H9 (cell line): ENCODE measurements around the gene SORCS2. TPM values are rescaled to one million over a fixed set of nuclear protein-coding genes. Genes with fewer than 3 reads are reported as not detected.
A peak's percentile ranks its signal among the peaks of the same experiment; 100 is the strongest.

Experiments used
- DNase-seq: peaks from one replicate; pipeline ENCODE4 v3.0.0-alpha.2; 2017
- H2AFZ ChIP-seq: one replicate; pipeline ENCODE4 v1.6.1; 2013; ENCODE audit warnings: mild to moderate bottlenecking, low read length, control low read depth, moderate library complexity
- H2AK5ac ChIP-seq: 2 replicates; pipeline ENCODE4 v1.6.1; 2013; ENCODE audit warnings: low read length, control low read depth, mixed read lengths; ENCODE audit not compliant: insufficient read length
- H2BK120ac ChIP-seq: one replicate; pipeline ENCODE4 v1.6.1; 2013; ENCODE audit warnings: low read depth, mild to moderate bottlenecking, low read length, control low read depth, inconsistent platforms; ENCODE audit not compliant: poor library complexity, severe bottlenecking
- H2BK12ac ChIP-seq: 2 replicates; pipeline ENCODE4 v1.6.1; 2013; ENCODE audit warnings: low read length, control low read depth, mixed read lengths, low read depth; ENCODE audit not compliant: insufficient read length
- H2BK15ac ChIP-seq: 2 replicates; pipeline ENCODE4 v1.6.1; 2013; ENCODE audit warnings: low read depth, low read length, control low read depth
- H2BK20ac ChIP-seq: one replicate; pipeline ENCODE4 v1.6.1; 2013; ENCODE audit warnings: low read depth, mild to moderate bottlenecking, low read length, control low read depth, inconsistent platforms; ENCODE audit not compliant: poor library complexity, severe bottlenecking
- H2BK5ac ChIP-seq: 2 replicates; pipeline ENCODE4 v1.6.1; 2013; ENCODE audit warnings: low read length, control low read depth, mixed read lengths; ENCODE audit not compliant: insufficient read length
- H3K14ac ChIP-seq: 2 replicates; pipeline ENCODE4 v1.6.1; 2013; ENCODE audit warnings: low read length, control low read depth; ENCODE audit not compliant: insufficient read depth
- H3K18ac ChIP-seq: 2 replicates; pipeline ENCODE4 v1.6.1; 2013; ENCODE audit warnings: low read depth, mild to moderate bottlenecking, mixed read lengths, low read length, control low read depth; ENCODE audit not compliant: insufficient read length
- H3K23ac ChIP-seq: 2 replicates; pipeline ENCODE4 v1.6.1; 2013; ENCODE audit warnings: low read length, control low read depth, mixed read lengths, low read depth; ENCODE audit not compliant: insufficient read length
- H3K23me2 ChIP-seq: 2 replicates; pipeline ENCODE4 v1.6.1; 2013; ENCODE audit warnings: low read depth, mild to moderate bottlenecking, mixed read lengths, low read length, control low read depth; ENCODE audit not compliant: insufficient read length, poor library complexity, severe bottlenecking
- H3K27ac ChIP-seq: 2 replicates; pipeline ENCODE4 v1.5.1; 2013; ENCODE audit warnings: low read length, control low read depth, mixed read lengths, low read depth; ENCODE audit not compliant: insufficient read length
- H3K27me3 ChIP-seq: 2 replicates; pipeline ENCODE4 v1.6.1; 2013; ENCODE audit warnings: low read length, control low read depth, inconsistent platforms; ENCODE audit not compliant: insufficient read depth
- H3K4ac ChIP-seq: 2 replicates; pipeline ENCODE4 v1.6.1; 2013; ENCODE audit warnings: low read depth, mild to moderate bottlenecking, control low read depth, inconsistent platforms, low read length, moderate library complexity
- H3K4me1 ChIP-seq: 2 replicates; pipeline ENCODE4 v1.6.1; 2013; ENCODE audit warnings: low read length, control low read depth, inconsistent platforms; ENCODE audit not compliant: insufficient read depth
- H3K4me2 ChIP-seq: 2 replicates; pipeline ENCODE4 v1.6.1; 2013; ENCODE audit warnings: low read length, control low read depth, mixed read lengths; ENCODE audit not compliant: insufficient read length, insufficient read depth
- H3K56ac ChIP-seq: 2 replicates; pipeline ENCODE4 v1.6.1; 2013; ENCODE audit warnings: low read depth, mild to moderate bottlenecking, mixed read lengths, low read length, control low read depth; ENCODE audit not compliant: insufficient read length
- H3K79me1 ChIP-seq: 2 replicates; pipeline ENCODE4 v1.6.1; 2013; ENCODE audit warnings: low read depth, mild to moderate bottlenecking, moderate library complexity, low read length, control low read depth, inconsistent platforms; ENCODE audit not compliant: insufficient read depth, poor library complexity, severe bottlenecking
- H3K79me2 ChIP-seq: 2 replicates; pipeline ENCODE4 v1.6.1; 2013; ENCODE audit warnings: low read length, control low read depth, inconsistent platforms; ENCODE audit not compliant: insufficient read depth
- H3K9ac ChIP-seq: 2 replicates; pipeline ENCODE4 v1.6.1; 2013; ENCODE audit warnings: low read length, control low read depth, mixed read lengths; ENCODE audit not compliant: insufficient read length; ENCODE audit errors: extremely low read depth
- H3K9me3 ChIP-seq: one replicate; pipeline ENCODE4 v1.6.1; 2013; ENCODE audit warnings: low read depth, low read length, inconsistent platforms; ENCODE audit not compliant: control insufficient read depth
- H3T11ph ChIP-seq: one replicate; pipeline ENCODE4 v1.6.1; 2013; ENCODE audit warnings: mild to moderate bottlenecking, low read length, control low read depth, inconsistent platforms
- H4K20me1 ChIP-seq: one replicate; pipeline ENCODE4 v1.6.1; 2013; ENCODE audit not compliant: control insufficient read depth, insufficient read length, insufficient read depth
- H4K5ac ChIP-seq: 2 replicates; pipeline ENCODE4 v1.6.1; 2013; ENCODE audit warnings: low read depth, mild to moderate bottlenecking, mixed read lengths, low read length, control low read depth; ENCODE audit not compliant: insufficient read length
- H4K8ac ChIP-seq: replicated peaks from 2 replicates; pipeline ENCODE4 v1.6.1; 2013; ENCODE audit warnings: low read length, control low read depth, mixed read lengths, low read depth; ENCODE audit not compliant: insufficient read length
- H4K91ac ChIP-seq: 2 replicates; pipeline ENCODE4 v1.6.1; 2013; ENCODE audit warnings: low read depth, mild to moderate bottlenecking, moderate library complexity, mixed read lengths, low read length, control low read depth; ENCODE audit not compliant: insufficient read length
- H3K27ac Mint-ChIP-seq, 3 experiments: 2 replicates in 2 of 3; 3 replicates in 1 of 3; pipeline ENCODE4 v1.8.0; 2020 to 2021; ENCODE audit warnings: mixed read lengths in 3 of 3, mild to moderate bottlenecking in 1 of 3, moderate library complexity in 1 of 3
- H3K27me3 Mint-ChIP-seq: 2 replicates; pipeline ENCODE4 v1.8.0; 2021; ENCODE audit warnings: low read depth, mild to moderate bottlenecking, moderate library complexity, mixed read lengths
- H3K36me3 Mint-ChIP-seq, 3 experiments: 2 replicates in 2 of 3; 3 replicates in 1 of 3; pipeline ENCODE4 v1.8.0; 2020 to 2021; ENCODE audit warnings: low read depth in 3 of 3, mixed read lengths in 3 of 3; ENCODE audit not compliant: insufficient read depth in 1 of 3
- H3K4me1 Mint-ChIP-seq, 2 experiments: 2 replicates each; pipeline ENCODE4 v1.8.0; 2020; ENCODE audit warnings: mixed read lengths in 2 of 2
- H3K4me3 Mint-ChIP-seq, 2 experiments: 2 replicates in 1 of 2; 3 replicates in 1 of 2; pipeline ENCODE4 v1.8.0; 2020 to 2021; ENCODE audit warnings: mild to moderate bottlenecking in 2 of 2, mixed read lengths in 2 of 2, moderate library complexity in 1 of 2
- H3K9me3 Mint-ChIP-seq, 2 experiments: 2 replicates in 1 of 2; 3 replicates in 1 of 2; pipeline ENCODE4 v1.8.0; 2020; ENCODE audit warnings: mild to moderate bottlenecking in 2 of 2, mixed read lengths in 2 of 2, moderate library complexity in 1 of 2
- WGBS: extraction: QIAGEN DNeasy Blood & Tissue Kit; methylation state at CpG from one replicate; pipeline ENCODE4 v1.1.7; 2013; ENCODE audit warnings: missing lambda C conversion rate, low lambda C conversion rate, mixed read lengths; ENCODE audit not compliant: insufficient read length; ENCODE audit errors: extremely low coverage; 5-methylcytosine and 5-hydroxymethylcytosine counted together
- total RNA-seq: library from RNA; stranded (reverse); gene quantifications from 2 replicates; pipeline ENCODE4 v1.2.1, GENCODE V29; 2021
- TF ChIP-seq, protein P1 (sequence below): fragments of 200-600 bp; sonication (generic); conservative IDR thresholded peaks from 3 replicates; pipeline ENCODE4 v1.8.0; 2021; ENCODE audit warnings: antibody characterized with exemption, mild to moderate bottlenecking

SORCS2 gene
- total RNA-seq, 1 experiment from 2014 or later = 0.57 TPM

DNA sequence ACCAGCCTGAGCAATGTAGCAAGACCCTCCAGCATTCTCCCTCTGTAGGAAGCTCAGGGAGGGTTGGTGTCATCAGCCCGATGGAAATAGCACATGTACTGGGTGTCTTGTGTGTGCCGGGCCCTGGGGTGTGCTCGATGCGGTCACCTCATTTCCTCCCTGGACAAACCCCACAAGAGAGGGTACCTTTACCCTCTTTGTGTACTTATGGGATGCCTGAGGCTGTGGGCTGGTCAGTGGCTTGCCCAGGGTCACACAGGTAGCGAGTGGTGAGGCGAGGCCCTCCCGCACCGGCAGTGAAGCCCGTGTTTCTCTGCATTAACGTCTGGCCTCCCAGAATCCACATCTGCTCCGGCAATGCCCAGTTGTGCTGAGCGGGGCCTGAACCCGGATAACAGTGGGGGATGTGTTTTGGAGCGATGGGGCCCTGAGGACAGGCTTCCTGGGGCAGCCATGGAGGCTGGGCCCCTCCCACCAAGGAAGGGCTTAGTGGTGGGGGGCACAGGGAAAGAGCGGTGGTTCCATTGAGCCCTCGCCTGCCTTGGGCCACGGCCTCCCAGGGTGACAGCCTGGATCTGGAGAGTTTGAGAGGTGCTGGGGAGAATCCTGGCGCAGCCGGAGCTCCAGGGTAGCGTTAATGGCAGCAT, 234.3 kb downstream of the SORCS2 start:
- H3K9me3 ChIP-seq = no peaks in the 10 kb centered on the region
- no peak overlapping the region for H3K4me2 ChIP-seq
- no peaks in the 10 kb centered on the region for H4K20me1 ChIP-seq
- H4K91ac ChIP-seq = no peak overlapping the region
- H3K79me2 ChIP-seq = no peaks in the 10 kb centered on the region
- H3K14ac ChIP-seq = no peak overlapping the region
- H2BK5ac ChIP-seq = no peak overlapping the region
- no CpG with 5 or more reads among the region's 20 CpGs for WGBS
- Mint-ChIP-seq H3K36me3 (no peaks in the 10 kb centered on the region), H3K27ac (no peak overlapping the region), H3K4me3 (no peak overlapping the region), H3K27me3 (peaks cover 16% of the 10 kb centered on the region), H3K4me1 (peaks cover 38 to 51% of the 10 kb centered on the region in 2 experiments), H3K9me3 (no peaks in the 10 kb centered on the region; a peak in 1 of 5 replicates)
- no peak overlapping the region for H4K5ac ChIP-seq
- peaks cover 3% of the 10 kb centered on the region for H3K23me2 ChIP-seq
- no peak overlapping the region for H2BK12ac ChIP-seq
- no peak overlapping the region for H3K56ac ChIP-seq
- H3K27ac ChIP-seq = no peak overlapping the region
- H4K8ac ChIP-seq = no peak overlapping the region
- H3K18ac ChIP-seq = no peak overlapping the region
- H2AFZ ChIP-seq = no peak overlapping the region
- H2BK15ac ChIP-seq = no peak overlapping the region
- H3K79me1 ChIP-seq = no peaks in the 10 kb centered on the region
- no peak overlapping the region for H2AK5ac ChIP-seq
- no peaks in the 10 kb centered on the region for H3K27me3 ChIP-seq
- H2BK120ac ChIP-seq = no peak overlapping the region
- no peak overlapping the region for H3K23ac ChIP-seq
- TF ChIP-seq, protein P1, sequence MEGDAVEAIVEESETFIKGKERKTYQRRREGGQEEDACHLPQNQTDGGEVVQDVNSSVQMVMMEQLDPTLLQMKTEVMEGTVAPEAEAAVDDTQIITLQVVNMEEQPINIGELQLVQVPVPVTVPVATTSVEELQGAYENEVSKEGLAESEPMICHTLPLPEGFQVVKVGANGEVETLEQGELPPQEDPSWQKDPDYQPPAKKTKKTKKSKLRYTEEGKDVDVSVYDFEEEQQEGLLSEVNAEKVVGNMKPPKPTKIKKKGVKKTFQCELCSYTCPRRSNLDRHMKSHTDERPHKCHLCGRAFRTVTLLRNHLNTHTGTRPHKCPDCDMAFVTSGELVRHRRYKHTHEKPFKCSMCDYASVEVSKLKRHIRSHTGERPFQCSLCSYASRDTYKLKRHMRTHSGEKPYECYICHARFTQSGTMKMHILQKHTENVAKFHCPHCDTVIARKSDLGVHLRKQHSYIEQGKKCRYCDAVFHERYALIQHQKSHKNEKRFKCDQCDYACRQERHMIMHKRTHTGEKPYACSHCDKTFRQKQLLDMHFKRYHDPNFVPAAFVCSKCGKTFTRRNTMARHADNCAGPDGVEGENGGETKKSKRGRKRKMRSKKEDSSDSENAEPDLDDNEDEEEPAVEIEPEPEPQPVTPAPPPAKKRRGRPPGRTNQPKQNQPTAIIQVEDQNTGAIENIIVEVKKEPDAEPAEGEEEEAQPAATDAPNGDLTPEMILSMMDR = no peak
- peak; percentile 23 for DNase-seq
- no peak overlapping the region for H2BK20ac ChIP-seq
- H3T11ph ChIP-seq = no peak overlapping the region
- no peak overlapping the region for H3K4ac ChIP-seq
- H3K4me1 ChIP-seq = no peaks in the 10 kb centered on the region; the same call in 1 of the 2 replicates
- H3K9ac ChIP-seq = no peak overlapping the region
